A549 (cell line): ENCODE measurements around the gene AMER2. TPM values are rescaled to one million over a fixed set of nuclear protein-coding genes. Genes with fewer than 3 reads are reported as not detected.

Source experiments
- ATAC-seq, 2 experiments: fragments of 200-7000 bp in 1 of 2; fragments of >200 bp in 1 of 2; cut with Nextera tagmentation in 1 of 2; cut with Tn5 transposase in 1 of 2; 3 replicates each; pipeline versions ENCODE4 v1.8.0 to v1.9.1; 2018 to 2020; ENCODE audit warnings: mild to moderate bottlenecking in 1 of 2, moderate library complexity in 1 of 2
- CTCF ChIA-PET: fragments of 300-600 bp; sonication (Branson Sonifier 250); formaldehyde crosslinking; extraction: SDS; loops from one replicate; lab custom pipeline; 2021; ENCODE audit warnings: antibody characterized with exemption, inconsistent platforms; lab: Yijun Ruan, JAX
- POLR2A ChIA-PET: fragments of 350-600 bp; formaldehyde crosslinking; extraction: SDS; loops from one replicate; lab custom pipeline; 2021; ENCODE audit warnings: antibody characterized with exemption, inconsistent platforms; lab: Yijun Ruan, JAX
- DNase-seq, 2 experiments: peaks; one replicate each; pipeline versions ENCODE4 v3.0.0 to v3.0.0-alpha.2; 2011 to 2016; ENCODE audit warnings: low read depth in 1 of 2, low spot score in 1 of 2
- FAIRE-seq: peaks from 2 replicates; lab custom pipeline; 2011; peaks lifted over from hg19 to GRCh38; lab: Jason Lieb, UNC
- H3K27ac ChIP-seq, 2 experiments: fragments of >200 bp; sonication (Bioruptor Twin); formaldehyde crosslinking; 3 replicates each; pipeline ENCODE4 v1.5.1; 2016 to 2017
- H3K4me1 ChIP-seq: fragments of >200 bp; sonication (Bioruptor Twin); formaldehyde crosslinking; 3 replicates; pipeline ENCODE4 v1.6.1; 2016
- H3K4me2 ChIP-seq: fragments of >200 bp; sonication (Bioruptor Twin); formaldehyde crosslinking; 3 replicates; pipeline ENCODE4 v1.6.1; 2016
- H3K4me3 ChIP-seq: fragments of >200 bp; sonication (Bioruptor Twin); formaldehyde crosslinking; 3 replicates; pipeline ENCODE4 v1.5.1; 2016
- H3K9me3 ChIP-seq: fragments of >200 bp; sonication (Bioruptor Twin); formaldehyde crosslinking; 3 replicates; pipeline ENCODE4 v1.6.1; 2016
- BHLHE40 ChIP-seq: IDR thresholded peaks from 2 replicates; pipeline ENCODE4 v1.6.1; 2012; ENCODE audit warnings: low read depth, low read length, inconsistent platforms
- CEBPB ChIP-seq, 2 experiments: fragments of >200 bp in 1 of 2; sonication (Bioruptor Twin) in 1 of 2; formaldehyde crosslinking in 1 of 2; IDR thresholded peaks; 2 replicates each; pipeline ENCODE4 v1.6.1; 2012 to 2016
- HOXB13 ChIP-seq: fragments of 250-450 bp; sonication (Bioruptor Pico); IDR thresholded peaks from 2 replicates; pipeline ENCODE4 v1.5.0; 2020; ENCODE audit warnings: low read depth, mild to moderate bottlenecking, moderate library complexity
- HOXB5 ChIP-seq: fragments of 250-450 bp; sonication (Bioruptor Pico); IDR thresholded peaks from 2 replicates; pipeline ENCODE4 v1.5.0; 2020; ENCODE audit warnings: mild to moderate bottlenecking, moderate library complexity
- KDM5A ChIP-seq: fragments of 200-600 bp; sonication (generic); IDR thresholded peaks from 2 replicates; pipeline ENCODE4 v1.6.1; 2016; ENCODE audit warnings: antibody characterized with exemption, mild to moderate bottlenecking
- MAFK ChIP-seq: fragments of 450-650 bp; IDR thresholded peaks from 2 replicates; pipeline ENCODE4 v1.6.1; 2014; ENCODE audit not compliant: partially characterized antibody
- NFE2L2 ChIP-seq: fragments of 150-350 bp; conservative IDR thresholded peaks from 2 replicates; pipeline ENCODE4 v1.6.1; 2014; ENCODE audit warnings: low read length
- NR3C1 ChIP-seq: fragments of >200 bp; sonication (Bioruptor Twin); formaldehyde crosslinking; IDR thresholded peaks from 3 replicates; pipeline ENCODE4 v1.6.1; 2017
- SMC3 ChIP-seq: fragments of >200 bp; sonication (Bioruptor Twin); formaldehyde crosslinking; IDR thresholded peaks from 3 replicates; pipeline ENCODE4 v1.6.1; 2018; ENCODE audit warnings: inconsistent platforms
- ZC3H11A ChIP-seq: fragments of 450-650 bp; IDR thresholded peaks from 2 replicates; pipeline ENCODE4 v1.6.1; 2014; ENCODE audit warnings: antibody characterized with exemption, mild to moderate bottlenecking
- WGBS: methylation state at CpG from one replicate; pipeline ENCODE4 v1.1.6; 2017; ENCODE audit errors: missing lambda C conversion rate; 5-methylcytosine and 5-hydroxymethylcytosine counted together
- polyA plus RNA-seq, 4 experiments: library from polyadenylated mRNA; depleted of rRNA in 3 of 4; stranded (reverse); fragments of >200 nt; fragmentation: RNase III in 1 of 4; extraction: RNeasy Plus Mini Kit Qiagen cat#74134 plus additional on column Dnase treatment in 1 of 4; gene quantifications; 2 replicates in 3 of 4; 3 replicates in 1 of 4; pipeline ENCODE4 v1.2.3, GENCODE V29; 2011 to 2017
- TF ChIP-seq, protein P1 (sequence below): fragments of >200 bp; sonication (Bioruptor Twin); formaldehyde crosslinking; IDR thresholded peaks from 3 replicates; pipeline ENCODE4 v1.6.1; 2016
- TF ChIP-seq, protein P2 (sequence below): fragments of 150-350 bp; IDR thresholded peaks from 2 replicates; pipeline ENCODE4 v1.6.1; 2014; ENCODE audit warnings: low read depth, mild to moderate bottlenecking, low read length
- TF ChIP-seq, protein P3 (sequence below): fragments of 250-450 bp; sonication (Bioruptor Pico); IDR thresholded peaks from 2 replicates; pipeline ENCODE4 v1.5.0; 2020; ENCODE audit warnings: low read depth, mild to moderate bottlenecking, moderate library complexity
- TF ChIP-seq, protein P4 (sequence below): fragments of 200-600 bp; sonication (generic); IDR thresholded peaks from 2 replicates; pipeline ENCODE4 v1.6.1; 2016; ENCODE audit warnings: antibody characterized with exemption, mild to moderate bottlenecking, moderate library complexity
- TF ChIP-seq, protein P5 (sequence below): fragments of 250-450 bp; sonication (Bioruptor Pico); IDR thresholded peaks from 2 replicates; pipeline ENCODE4 v1.5.0; 2021; ENCODE audit warnings: mild to moderate bottlenecking, moderate library complexity, borderline replicate concordance
- TF ChIP-seq, protein P6 (sequence below): IDR thresholded peaks from 2 replicates; pipeline ENCODE4 v1.6.1; 2012; ENCODE audit warnings: low read depth, borderline replicate concordance

Gene AMER2
- polyA plus RNA-seq, 2 of the 4 experiments (the other 2 are of a cell fraction): not detected

DNA sequence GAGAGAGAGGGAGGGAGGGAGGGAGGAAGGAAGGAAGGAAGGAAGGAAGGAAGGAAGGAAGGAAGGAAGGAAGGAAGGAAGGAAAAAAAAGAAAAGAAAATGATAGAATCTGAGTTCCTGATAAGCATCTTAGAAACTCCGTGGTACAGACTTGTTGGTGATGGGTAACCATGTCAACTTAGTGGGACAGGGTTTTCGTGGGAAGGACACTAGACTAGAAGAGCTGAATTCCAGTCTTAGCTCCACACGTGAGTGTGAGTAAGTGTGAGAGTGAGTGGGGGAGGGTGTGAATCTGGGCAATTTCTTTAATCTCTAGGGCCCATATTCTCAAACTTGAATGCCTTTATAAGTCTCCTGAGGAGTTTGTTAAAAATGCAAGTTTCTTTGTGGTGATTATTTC, 41.1 kb downstream of the AMER2 start:
- no peak overlapping the region for H3K4me2 ChIP-seq
- DNase-seq: no peak
- TF ChIP-seq, protein P1, sequence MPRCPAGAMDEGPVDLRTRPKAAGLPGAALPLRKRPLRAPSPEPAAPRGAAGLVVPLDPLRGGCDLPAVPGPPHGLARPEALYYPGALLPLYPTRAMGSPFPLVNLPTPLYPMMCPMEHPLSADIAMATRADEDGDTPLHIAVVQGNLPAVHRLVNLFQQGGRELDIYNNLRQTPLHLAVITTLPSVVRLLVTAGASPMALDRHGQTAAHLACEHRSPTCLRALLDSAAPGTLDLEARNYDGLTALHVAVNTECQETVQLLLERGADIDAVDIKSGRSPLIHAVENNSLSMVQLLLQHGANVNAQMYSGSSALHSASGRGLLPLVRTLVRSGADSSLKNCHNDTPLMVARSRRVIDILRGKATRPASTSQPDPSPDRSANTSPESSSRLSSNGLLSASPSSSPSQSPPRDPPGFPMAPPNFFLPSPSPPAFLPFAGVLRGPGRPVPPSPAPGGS: no peak
- TF ChIP-seq BHLHE40 (no peak), NR3C1 (no peak), SMC3 (no peak)
- TF ChIP-seq, protein P2, sequence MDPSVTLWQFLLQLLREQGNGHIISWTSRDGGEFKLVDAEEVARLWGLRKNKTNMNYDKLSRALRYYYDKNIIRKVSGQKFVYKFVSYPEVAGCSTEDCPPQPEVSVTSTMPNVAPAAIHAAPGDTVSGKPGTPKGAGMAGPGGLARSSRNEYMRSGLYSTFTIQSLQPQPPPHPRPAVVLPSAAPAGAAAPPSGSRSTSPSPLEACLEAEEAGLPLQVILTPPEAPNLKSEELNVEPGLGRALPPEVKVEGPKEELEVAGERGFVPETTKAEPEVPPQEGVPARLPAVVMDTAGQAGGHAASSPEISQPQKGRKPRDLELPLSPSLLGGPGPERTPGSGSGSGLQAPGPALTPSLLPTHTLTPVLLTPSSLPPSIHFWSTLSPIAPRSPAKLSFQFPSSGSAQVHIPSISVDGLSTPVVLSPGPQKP: no peak
- TF ChIP-seq, protein P3, sequence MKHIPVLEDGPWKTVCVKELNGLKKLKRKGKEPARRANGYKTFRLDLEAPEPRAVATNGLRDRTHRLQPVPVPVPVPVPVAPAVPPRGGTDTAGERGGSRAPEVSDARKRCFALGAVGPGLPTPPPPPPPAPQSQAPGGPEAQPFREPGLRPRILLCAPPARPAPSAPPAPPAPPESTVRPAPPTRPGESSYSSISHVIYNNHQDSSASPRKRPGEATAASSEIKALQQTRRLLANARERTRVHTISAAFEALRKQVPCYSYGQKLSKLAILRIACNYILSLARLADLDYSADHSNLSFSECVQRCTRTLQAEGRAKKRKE (CRISPR knock-in tag): no peak
- no peak overlapping the region for H3K27ac ChIP-seq
- no peaks in the 10 kb centered on the region for H3K9me3 ChIP-seq
- H3K4me3 ChIP-seq: no peak overlapping the region
- no peak for FAIRE-seq
- no peaks in the 10 kb centered on the region for H3K4me1 ChIP-seq
- WGBS: 7% methylated on average over 3 of the region's 3 CpGs
- ATAC-seq: no peak
- ChIA-PET POLR2A (no interaction called here), CTCF (no interaction called here)

DNA sequence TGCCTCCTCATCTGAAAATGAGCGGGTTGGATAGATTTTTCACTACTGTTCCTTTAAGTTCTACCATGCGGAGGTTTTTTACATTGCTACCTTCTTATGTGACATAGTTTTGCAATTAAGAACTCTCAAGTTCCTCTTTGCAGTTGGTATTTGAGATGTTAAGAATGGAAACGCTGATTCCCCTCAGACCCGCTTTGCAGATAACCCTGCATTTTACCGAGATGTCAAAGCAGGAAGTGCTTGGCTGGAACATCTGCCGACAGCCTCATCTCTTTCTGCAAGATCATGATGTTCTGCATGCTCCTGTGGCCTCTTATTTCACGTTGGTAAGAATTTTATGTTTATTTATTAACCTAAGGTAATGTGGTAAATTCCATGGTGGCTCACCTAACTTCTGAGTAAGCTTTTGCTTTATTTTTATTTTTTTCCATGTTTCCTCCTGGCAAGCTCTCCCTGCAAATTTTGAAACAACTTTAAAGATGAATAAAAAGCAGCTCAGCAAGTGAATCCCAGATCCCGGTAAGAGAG, 53.6 kb downstream of the AMER2 start:
- ATAC-seq: no peak
- no peak for FAIRE-seq
- Histone ChIP-seq H3K27ac (no peak overlapping the region), H3K4me2 (no peak overlapping the region), H3K9me3 (no peaks in the 10 kb centered on the region), H3K4me3 (no peak overlapping the region), H3K4me1 (no peaks in the 10 kb centered on the region)
- WGBS: 69% methylated on average over 8 of the region's 8 CpGs
- DNase-seq: no peak
- ChIA-PET CTCF (interaction anchor here (1.3 kb wide), 1 partner anchor 122 kb away, joined by 4 read pairs; no protein-coding TSS in a partner anchor), POLR2A (no interaction called here)
- TF ChIP-seq CEBPB (IDR thresholded peaks at IDR 0.05) (no peak), HOXB13 (CRISPR knock-in tag) (no peak)

DNA sequence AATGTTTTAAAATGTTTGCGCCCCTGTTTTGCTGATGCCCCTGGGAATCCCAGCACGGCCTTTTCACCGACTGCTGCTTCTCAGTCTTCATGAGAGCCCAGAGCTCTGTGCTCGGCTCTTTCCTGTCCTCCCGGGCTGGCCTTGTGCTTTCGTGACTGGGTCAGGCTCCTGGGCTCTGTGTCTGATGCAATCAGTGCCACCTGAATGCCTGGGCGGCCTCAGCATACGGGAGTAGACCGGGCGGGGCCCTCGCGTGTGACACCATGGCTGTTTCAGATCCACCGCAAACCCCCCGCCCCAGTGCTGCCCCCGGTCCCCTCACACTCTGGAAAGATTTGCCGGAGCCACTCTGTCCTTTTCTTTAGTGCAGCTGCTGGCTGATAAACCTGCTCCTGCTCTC, 54.8 kb downstream of the AMER2 start:
- no peak for FAIRE-seq
- H3K4me1 ChIP-seq: no peaks in the 10 kb centered on the region
- no peak for ATAC-seq
- H3K4me2 ChIP-seq: no peak overlapping the region
- no peak overlapping the region for H3K4me3 ChIP-seq
- WGBS: 73% methylated on average over 6 of the region's 16 CpGs
- CTCF ChIA-PET: no interaction called here
- TF ChIP-seq, protein P4, sequence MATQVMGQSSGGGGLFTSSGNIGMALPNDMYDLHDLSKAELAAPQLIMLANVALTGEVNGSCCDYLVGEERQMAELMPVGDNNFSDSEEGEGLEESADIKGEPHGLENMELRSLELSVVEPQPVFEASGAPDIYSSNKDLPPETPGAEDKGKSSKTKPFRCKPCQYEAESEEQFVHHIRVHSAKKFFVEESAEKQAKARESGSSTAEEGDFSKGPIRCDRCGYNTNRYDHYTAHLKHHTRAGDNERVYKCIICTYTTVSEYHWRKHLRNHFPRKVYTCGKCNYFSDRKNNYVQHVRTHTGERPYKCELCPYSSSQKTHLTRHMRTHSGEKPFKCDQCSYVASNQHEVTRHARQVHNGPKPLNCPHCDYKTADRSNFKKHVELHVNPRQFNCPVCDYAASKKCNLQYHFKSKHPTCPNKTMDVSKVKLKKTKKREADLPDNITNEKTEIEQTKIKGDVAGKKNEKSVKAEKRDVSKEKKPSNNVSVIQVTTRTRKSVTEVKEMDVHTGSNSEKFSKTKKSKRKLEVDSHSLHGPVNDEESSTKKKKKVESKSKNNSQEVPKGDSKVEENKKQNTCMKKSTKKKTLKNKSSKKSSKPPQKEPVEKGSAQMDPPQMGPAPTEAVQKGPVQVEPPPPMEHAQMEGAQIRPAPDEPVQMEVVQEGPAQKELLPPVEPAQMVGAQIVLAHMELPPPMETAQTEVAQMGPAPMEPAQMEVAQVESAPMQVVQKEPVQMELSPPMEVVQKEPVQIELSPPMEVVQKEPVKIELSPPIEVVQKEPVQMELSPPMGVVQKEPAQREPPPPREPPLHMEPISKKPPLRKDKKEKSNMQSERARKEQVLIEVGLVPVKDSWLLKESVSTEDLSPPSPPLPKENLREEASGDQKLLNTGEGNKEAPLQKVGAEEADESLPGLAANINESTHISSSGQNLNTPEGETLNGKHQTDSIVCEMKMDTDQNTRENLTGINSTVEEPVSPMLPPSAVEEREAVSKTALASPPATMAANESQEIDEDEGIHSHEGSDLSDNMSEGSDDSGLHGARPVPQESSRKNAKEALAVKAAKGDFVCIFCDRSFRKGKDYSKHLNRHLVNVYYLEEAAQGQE: no peak
- no peak for TF ChIP-seq HOXB13 (CRISPR knock-in tag)
- no peak for DNase-seq
- no peaks in the 10 kb centered on the region for H3K9me3 ChIP-seq
- POLR2A ChIA-PET: no interaction called here
- no peak overlapping the region for H3K27ac ChIP-seq

DNA sequence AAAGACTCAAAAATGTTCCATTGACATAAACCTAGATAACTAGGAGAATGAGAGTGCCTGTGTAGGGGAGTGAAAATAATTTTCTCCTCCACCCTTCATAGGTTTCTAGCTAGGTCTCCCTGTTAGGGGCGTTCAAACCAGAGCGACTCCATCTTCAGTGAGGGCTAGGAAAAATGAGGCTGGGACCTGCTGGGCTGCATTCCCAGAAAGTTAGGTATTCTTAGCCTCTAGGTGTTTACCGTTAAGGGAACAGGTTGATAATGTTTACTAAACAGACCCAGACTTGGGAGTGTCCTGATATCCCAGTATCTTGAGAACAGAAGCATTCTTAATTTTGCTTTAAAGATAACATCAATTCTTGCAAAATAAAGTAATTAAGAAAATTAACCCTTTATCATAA, 56.0 kb downstream of the AMER2 start:
- H3K4me3 ChIP-seq: no peak overlapping the region
- no peaks in the 10 kb centered on the region for H3K4me1 ChIP-seq
- DNase-seq: no peak
- H3K27ac ChIP-seq: no peak overlapping the region
- no peaks in the 10 kb centered on the region for H3K9me3 ChIP-seq
- WGBS: 32% methylated on average over 3 of the region's 3 CpGs
- no peak for ATAC-seq
- CTCF ChIA-PET: interaction anchor here (0.7 kb wide), 1 partner anchor 26 kb away, joined by 3 read pairs; no protein-coding TSS in a partner anchor
- POLR2A ChIA-PET: no interaction called here
- FAIRE-seq: no peak
- H3K4me2 ChIP-seq: no peak overlapping the region
- no peak for TF ChIP-seq KDM5A
- TF ChIP-seq HOXB5: no peak
- TF ChIP-seq NR3C1: no peak
- TF ChIP-seq ZC3H11A: no peak
- TF ChIP-seq, protein P3 (CRISPR knock-in tag): no peak
- TF ChIP-seq, protein P1: no peak
- TF ChIP-seq, protein P5, sequence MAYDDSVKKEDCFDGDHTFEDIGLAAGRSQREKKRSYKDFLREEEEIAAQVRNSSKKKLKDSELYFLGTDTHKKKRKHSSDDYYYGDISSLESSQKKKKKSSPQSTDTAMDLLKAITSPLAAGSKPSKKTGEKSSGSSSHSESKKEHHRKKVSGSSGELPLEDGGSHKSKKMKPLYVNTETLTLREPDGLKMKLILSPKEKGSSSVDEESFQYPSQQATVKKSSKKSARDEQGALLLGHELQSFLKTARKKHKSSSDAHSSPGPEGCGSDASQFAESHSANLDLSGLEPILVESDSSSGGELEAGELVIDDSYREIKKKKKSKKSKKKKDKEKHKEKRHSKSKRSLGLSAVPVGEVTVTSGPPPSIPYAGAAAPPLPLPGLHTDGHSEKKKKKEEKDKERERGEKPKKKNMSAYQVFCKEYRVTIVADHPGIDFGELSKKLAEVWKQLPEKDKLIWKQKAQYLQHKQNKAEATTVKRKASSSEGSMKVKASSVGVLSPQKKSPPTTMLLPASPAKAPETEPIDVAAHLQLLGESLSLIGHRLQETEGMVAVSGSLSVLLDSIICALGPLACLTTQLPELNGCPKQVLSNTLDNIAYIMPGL (CRISPR knock-in tag): no peak
- TF ChIP-seq MAFK: no peak
- TF ChIP-seq HOXB13 (CRISPR knock-in tag): no peak
- TF ChIP-seq, protein P6, sequence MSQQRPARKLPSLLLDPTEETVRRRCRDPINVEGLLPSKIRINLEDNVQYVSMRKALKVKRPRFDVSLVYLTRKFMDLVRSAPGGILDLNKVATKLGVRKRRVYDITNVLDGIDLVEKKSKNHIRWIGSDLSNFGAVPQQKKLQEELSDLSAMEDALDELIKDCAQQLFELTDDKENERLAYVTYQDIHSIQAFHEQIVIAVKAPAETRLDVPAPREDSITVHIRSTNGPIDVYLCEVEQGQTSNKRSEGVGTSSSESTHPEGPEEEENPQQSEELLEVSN: no peak
- no peak for TF ChIP-seq NFE2L2
